HepG2 (cell line): ENCODE results near the gene PLEKHG4. TPM values are rescaled to one million over a fixed set of nuclear protein-coding genes. Genes with fewer than 3 reads are reported as not detected.

Experiments used
- ARID2 ChIP-seq: sonication (generic); formaldehyde crosslinking; IDR thresholded peaks from 2 replicates; pipeline ENCODE4 v1.8.1; 2022; ENCODE audit warnings: mild to moderate bottlenecking, missing genetic modification reagents, borderline replicate concordance
- CENPX ChIP-seq: sonication (generic); formaldehyde crosslinking; IDR thresholded peaks from 2 replicates; pipeline ENCODE4 v1.9.0; 2021; ENCODE audit warnings: mild to moderate bottlenecking, missing genetic modification reagents, moderate library complexity
- GATAD1 ChIP-seq: IDR thresholded peaks from 2 replicates; pipeline ENCODE4 v1.6.1; 2016; ENCODE audit warnings: missing genetic modification reagents, missing compliant biosample characterization
- KAT7 ChIP-seq: IDR thresholded peaks from 2 replicates; pipeline ENCODE4 v1.6.1; 2018; ENCODE audit warnings: borderline replicate concordance, missing compliant biosample characterization
- MYC ChIP-seq: sonication (generic); formaldehyde crosslinking; IDR thresholded peaks from 2 replicates; pipeline ENCODE4 v1.9.0; 2021; ENCODE audit warnings: missing genetic modification reagents, borderline replicate concordance
- MZF1 ChIP-seq: sonication (generic); formaldehyde crosslinking; IDR thresholded peaks from 2 replicates; pipeline ENCODE4 v1.8.1; 2023; ENCODE audit warnings: mild to moderate bottlenecking, missing genetic modification reagents, borderline replicate concordance
- PAX8 ChIP-seq: sonication (generic); formaldehyde crosslinking; IDR thresholded peaks from 2 replicates; pipeline ENCODE4 v1.8.0; 2022; ENCODE audit warnings: mild to moderate bottlenecking, missing genetic modification reagents, borderline replicate concordance
- PCBP1 ChIP-seq: fragments of 200-400 bp; formaldehyde crosslinking; IDR thresholded peaks from 2 replicates; pipeline ENCODE4 v1.6.1; 2017; ENCODE audit warnings: mild to moderate bottlenecking, low read depth, low read length, borderline replicate concordance
- PHF20 ChIP-seq: sonication (generic); formaldehyde crosslinking; IDR thresholded peaks from 2 replicates; pipeline ENCODE4 v1.5.0; 2020; ENCODE audit warnings: mild to moderate bottlenecking, missing genetic modification reagents
- SIX4 ChIP-seq: sonication (generic); formaldehyde crosslinking; IDR thresholded peaks from 2 replicates; pipeline ENCODE4 v1.4.0; 2020; ENCODE audit warnings: missing genetic modification reagents
- SNAPC2 ChIP-seq: sonication (generic); formaldehyde crosslinking; IDR thresholded peaks from 2 replicates; pipeline ENCODE4 v1.8.1; 2022; ENCODE audit warnings: mild to moderate bottlenecking, missing genetic modification reagents
- ZBTB2 ChIP-seq: sonication (generic); formaldehyde crosslinking; IDR thresholded peaks from 2 replicates; pipeline ENCODE4 v1.8.0; 2022; ENCODE audit warnings: low read depth, missing genetic modification reagents
- ZFP36L1 ChIP-seq: sonication (generic); formaldehyde crosslinking; IDR thresholded peaks from 2 replicates; pipeline ENCODE4 v1.8.0; 2022; ENCODE audit warnings: mild to moderate bottlenecking, missing genetic modification reagents, moderate library complexity
- ZFP41 ChIP-seq: sonication (generic); formaldehyde crosslinking; IDR thresholded peaks from 2 replicates; pipeline ENCODE4 v1.4.0; 2020; ENCODE audit warnings: mild to moderate bottlenecking, missing genetic modification reagents, borderline replicate concordance
- ZFP62 ChIP-seq: sonication (generic); formaldehyde crosslinking; IDR thresholded peaks from 2 replicates; pipeline ENCODE4 v1.4.0; 2020; ENCODE audit warnings: missing genetic modification reagents
- ZKSCAN8 ChIP-seq: IDR thresholded peaks from 2 replicates; pipeline ENCODE4 v1.6.1; 2016; ENCODE audit warnings: borderline replicate concordance, missing genetic modification reagents, missing compliant biosample characterization
- ZNF160 ChIP-seq: sonication (generic); formaldehyde crosslinking; IDR thresholded peaks from 2 replicates; pipeline ENCODE4 v1.8.0; 2022; ENCODE audit warnings: mild to moderate bottlenecking, inconsistent platforms, missing genetic modification reagents
- ZNF205 ChIP-seq: IDR thresholded peaks from 2 replicates; pipeline ENCODE4 v1.6.1; 2018; ENCODE audit warnings: missing biosample characterization, missing genetic modification reagents
- ZNF431 ChIP-seq: sonication (generic); formaldehyde crosslinking; IDR thresholded peaks from 2 replicates; pipeline ENCODE4 v1.9.0; 2022; ENCODE audit warnings: missing genetic modification reagents, low read depth, mild to moderate bottlenecking, borderline replicate concordance
- ZNF547 ChIP-seq: sonication (generic); formaldehyde crosslinking; IDR thresholded peaks from 2 replicates; pipeline ENCODE4 v1.5.1; 2020; ENCODE audit warnings: mild to moderate bottlenecking, missing genetic modification reagents
- ZNF549 ChIP-seq: sonication (generic); formaldehyde crosslinking; IDR thresholded peaks from 2 replicates; pipeline ENCODE4 v1.5.0; 2020; ENCODE audit warnings: missing genetic modification reagents
- ZNF563 ChIP-seq: sonication (generic); formaldehyde crosslinking; IDR thresholded peaks from 2 replicates; pipeline ENCODE4 v1.8.0; 2022; ENCODE audit warnings: mild to moderate bottlenecking, moderate library complexity, missing genetic modification reagents
- ZNF577 ChIP-seq: sonication (generic); formaldehyde crosslinking; IDR thresholded peaks from 2 replicates; pipeline ENCODE4 v1.4.0; 2020; ENCODE audit warnings: mild to moderate bottlenecking, low read depth, missing genetic modification reagents, borderline replicate concordance
- ZNF616 ChIP-seq: sonication (generic); formaldehyde crosslinking; IDR thresholded peaks from 2 replicates; pipeline ENCODE4 v1.5.0; 2020; ENCODE audit warnings: low read depth, mild to moderate bottlenecking, missing genetic modification reagents
- ZNF841 ChIP-seq: sonication (generic); formaldehyde crosslinking; IDR thresholded peaks from 2 replicates; pipeline ENCODE4 v1.8.1; 2023; ENCODE audit warnings: missing genetic modification reagents, borderline replicate concordance
- ZNF878 ChIP-seq: sonication (generic); formaldehyde crosslinking; IDR thresholded peaks from 2 replicates; pipeline ENCODE4 v1.8.1; 2023; ENCODE audit warnings: mild to moderate bottlenecking, missing genetic modification reagents, moderate library complexity
- ZSCAN12 ChIP-seq: sonication (generic); formaldehyde crosslinking; IDR thresholded peaks from 2 replicates; pipeline ENCODE4 v1.9.0; 2021; ENCODE audit warnings: mild to moderate bottlenecking, missing genetic modification reagents
- ZSCAN31 ChIP-seq: sonication (generic); formaldehyde crosslinking; IDR thresholded peaks from 2 replicates; pipeline ENCODE4 v1.5.0; 2020; ENCODE audit warnings: low read depth, mild to moderate bottlenecking, missing genetic modification reagents
- polyA plus RNA-seq, 8 experiments: library from polyadenylated mRNA; depleted of rRNA in 3 of 8; stranded (reverse) in 7 of 8; unstranded in 1 of 8; fragments of >200 nt; fragmentation: Illumina TruSeq in 4 of 8; extraction: Trizol in 4 of 8; gene quantifications; 2 replicates each; pipeline versions ENCODE4 v1.2.1 to v1.2.3, GENCODE V29; 2011 to 2016; ENCODE audit warnings: low read depth in 4 of 8, missing spikeins in 1 of 8, mixed read lengths in 1 of 8; ENCODE audit not compliant: insufficient read depth in 1 of 8
- total RNA-seq, 5 experiments: library from RNA; depleted of rRNA; stranded (reverse); fragments of >200 nt; fragmentation: Illumina TruSeq; extraction: Trizol; gene quantifications; 2 replicates each; pipeline ENCODE4 v1.2.3, GENCODE V29; 2016; ENCODE audit warnings: low read depth in 1 of 5
- TF ChIP-seq, protein P1 (sequence below): sonication (generic); formaldehyde crosslinking; IDR thresholded peaks from 2 replicates; pipeline ENCODE4 v1.9.0; 2022; ENCODE audit warnings: low read depth, missing genetic modification reagents

PLEKHG4 gene
- total and polyA plus RNA-seq, 2 of the 13 experiments (the other 11 are each of a cell fraction or from before 2014, with no cell fraction given), result 7.1 to 13.6 TPM

- TF ChIP-seq PAX8, result peak; percentile 60; the same call in 1 of the 2 replicates
- TF ChIP-seq ZNF563, result 0 out of 2 replicates have a peak, but pooled peaks have one; percentile 86
- TF ChIP-seq ZNF547 (CRISPR knock-in tag), result peak; percentile 93
- TF ChIP-seq ZBTB2 (CRISPR knock-in tag), result peak; percentile 81; the same call in 1 of the 2 replicates
- TF ChIP-seq KAT7 (CRISPR knock-in tag), result no peak
- TF ChIP-seq ZNF577 (CRISPR knock-in tag), result 0 out of 2 replicates have a peak, but pooled peaks have one; percentile 15
- TF ChIP-seq SIX4 (CRISPR knock-in tag), result no peak
- 0 out of 2 replicates have a peak, but pooled peaks have one; percentile 74 for TF ChIP-seq ZSCAN12 (CRISPR knock-in tag)
- TF ChIP-seq MYC (CRISPR knock-in tag), result peak; percentile 11; the same call in 1 of the 2 replicates
- peak; percentile 61 for TF ChIP-seq ZNF616 (CRISPR knock-in tag)
- no peak for TF ChIP-seq ZNF205 (CRISPR knock-in tag)
- TF ChIP-seq, protein P1, sequence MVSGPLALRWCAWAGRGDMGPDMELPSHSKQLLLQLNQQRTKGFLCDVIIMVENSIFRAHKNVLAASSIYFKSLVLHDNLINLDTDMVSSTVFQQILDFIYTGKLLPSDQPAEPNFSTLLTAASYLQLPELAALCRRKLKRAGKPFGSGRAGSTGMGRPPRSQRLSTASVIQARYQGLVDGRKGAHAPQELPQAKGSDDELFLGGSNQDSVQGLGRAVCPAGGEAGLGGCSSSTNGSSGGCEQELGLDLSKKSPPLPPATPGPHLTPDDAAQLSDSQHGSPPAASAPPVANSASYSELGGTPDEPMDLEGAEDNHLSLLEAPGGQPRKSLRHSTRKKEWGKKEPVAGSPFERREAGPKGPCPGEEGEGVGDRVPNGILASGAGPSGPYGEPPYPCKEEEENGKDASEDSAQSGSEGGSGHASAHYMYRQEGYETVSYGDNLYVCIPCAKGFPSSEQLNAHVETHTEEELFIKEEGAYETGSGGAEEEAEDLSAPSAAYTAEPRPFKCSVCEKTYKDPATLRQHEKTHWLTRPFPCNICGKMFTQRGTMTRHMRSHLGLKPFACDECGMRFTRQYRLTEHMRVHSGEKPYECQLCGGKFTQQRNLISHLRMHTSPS (CRISPR knock-in tag), result peak; percentile 63
- no peak for TF ChIP-seq MZF1 (CRISPR knock-in tag)
- TF ChIP-seq GATAD1 (CRISPR knock-in tag), result peak; percentile 78
- TF ChIP-seq ZNF549 (CRISPR knock-in tag), result no peak
- no peak for TF ChIP-seq ZNF878 (CRISPR knock-in tag)
- TF ChIP-seq ZNF160 (CRISPR knock-in tag), result no peak; the same call in 1 of the 2 replicates
- TF ChIP-seq ZNF431 (CRISPR knock-in tag), result peak; percentile 80; the same call in 1 of the 2 replicates
- TF ChIP-seq SNAPC2 (CRISPR knock-in tag), result no peak
- peak; percentile 90 for TF ChIP-seq ZSCAN31 (CRISPR knock-in tag)
- no peak for TF ChIP-seq ZFP62 (CRISPR knock-in tag)
- no peak for TF ChIP-seq ZFP41 (CRISPR knock-in tag)
- peak; percentile 81 for TF ChIP-seq ZNF841 (CRISPR knock-in tag)
- TF ChIP-seq PHF20 (CRISPR knock-in tag), result peak; percentile 77
- no peak for TF ChIP-seq ZKSCAN8 (CRISPR knock-in tag)
- no peak for TF ChIP-seq ZFP36L1 (CRISPR knock-in tag)
- TF ChIP-seq PCBP1, result no peak
- TF ChIP-seq CENPX (CRISPR knock-in tag), result no peak
- TF ChIP-seq ARID2, result no peak
These were observed at the start of gene PLEKHG4 (continued) for GRCh38 chr16:67279296-67280089.
